HG03280 (cell line): Measurements from ENCODE around the gene RIN3.
"Not testable (repeated sequence)": the region's sequence is repeated elsewhere in the genome, so short reads cannot be mapped to it uniquely, and the experiment has no call there.

Source experiments
- ATAC-seq: cut with Tn5 transposase; IDR thresholded peaks from one replicate; pipeline ENCODE4 v1.9.1; 2021; ENCODE audit warnings: mild to moderate bottlenecking, moderate library complexity; ENCODE audit not compliant: unreplicated experiment

RIN3 gene

GRCh38 chr14:92528486-92529100 lies 15.0 kb downstream of the RIN3 start:
- ATAC-seq, result no peak

GRCh38 chr14:92529903-92530302 lies 16.3 kb downstream of the RIN3 start:
- no peak for ATAC-seq

GRCh38 chr14:92531106-92531873 lies 17.7 kb downstream of the RIN3 start:
- ATAC-seq, result no peak

GRCh38 chr14:92532490-92533163 lies 19.0 kb downstream of the RIN3 start:
- no peak for ATAC-seq

- no peak for ATAC-seq
These were observed 21.5 kb downstream of the RIN3 start for GRCh38 chr14:92534932-92535643.

GRCh38 chr14:92536231-92536630 lies 22.6 kb downstream of the RIN3 start:
- ATAC-seq, result not testable (repeated sequence)

- ATAC-seq, result peak; percentile 81
These were observed 24.9 kb downstream of the RIN3 start for GRCh38 chr14:92538412-92538985.

- no peak for ATAC-seq
These were observed 25.8 kb downstream of the RIN3 start for GRCh38 chr14:92539419-92539818.

GRCh38 chr14:92539875-92540274 lies 26.3 kb downstream of the RIN3 start:
- ATAC-seq, result no peak

GRCh38 chr14:92540472-92541048 lies 27.0 kb downstream of the RIN3 start:
- ATAC-seq, result no peak

GRCh38 chr14:92542766-92543554 lies 29.4 kb downstream of the RIN3 start:
- no peak for ATAC-seq

GRCh38 chr14:92544051-92544720 lies 30.6 kb downstream of the RIN3 start:
- no peak for ATAC-seq

GRCh38 chr14:92546347-92547053 lies 32.9 kb downstream of the RIN3 start:
- no peak for ATAC-seq

GRCh38 chr14:92549105-92549858 lies 35.7 kb downstream of the RIN3 start:
- ATAC-seq, result no peak

- ATAC-seq, result no peak
These were observed 36.3 kb downstream of the RIN3 start for GRCh38 chr14:92549859-92550230.

- ATAC-seq, result peak; percentile 77
These were observed 37.7 kb downstream of the RIN3 start for GRCh38 chr14:92551044-92551841.

- ATAC-seq, result no peak
These were observed 38.5 kb downstream of the RIN3 start for GRCh38 chr14:92552066-92552465.
